GM12865 (cell line): ENCODE results near the gene AGAP3.

Experiments
- DNase-seq: peaks from one replicate; pipeline ENCODE4 v3.0.0; 2010; ENCODE audit warnings: low read depth
- H3K4me3 ChIP-seq: 2 replicates; pipeline ENCODE4 v1.5.1; 2011; ENCODE audit warnings: mild to moderate bottlenecking, low read depth, low read length, control low read depth
- CTCF ChIP-seq: IDR thresholded peaks from 2 replicates; pipeline ENCODE4 v1.5.1; 2011; ENCODE audit warnings: low read length, control low read depth, low read depth, inconsistent platforms; ENCODE audit not compliant: insufficient read depth; ENCODE audit errors: missing control alignments

AGAP3 gene

GRCh38 chr7:151075662-151075971 is 10.7 kb upstream of the AGAP3 start:
- DNase-seq = no peak
- H3K4me3 ChIP-seq = no peak overlapping the region

GRCh38 chr7:151075978-151076426 is 10.3 kb upstream of the AGAP3 start:
- no peak for DNase-seq
- H3K4me3 ChIP-seq = no peak overlapping the region
- no peak for TF ChIP-seq CTCF

More at GRCh38 chr7:151075662-151075971, 10.7 kb upstream of the AGAP3 start:
- no peak for TF ChIP-seq CTCF

GRCh38 chr7:151076863-151077704 is 9.2 kb upstream of the AGAP3 start:
- DNase-seq = no peak
- TF ChIP-seq CTCF = peak; percentile 35
- no peak overlapping the region for H3K4me3 ChIP-seq

DNA sequence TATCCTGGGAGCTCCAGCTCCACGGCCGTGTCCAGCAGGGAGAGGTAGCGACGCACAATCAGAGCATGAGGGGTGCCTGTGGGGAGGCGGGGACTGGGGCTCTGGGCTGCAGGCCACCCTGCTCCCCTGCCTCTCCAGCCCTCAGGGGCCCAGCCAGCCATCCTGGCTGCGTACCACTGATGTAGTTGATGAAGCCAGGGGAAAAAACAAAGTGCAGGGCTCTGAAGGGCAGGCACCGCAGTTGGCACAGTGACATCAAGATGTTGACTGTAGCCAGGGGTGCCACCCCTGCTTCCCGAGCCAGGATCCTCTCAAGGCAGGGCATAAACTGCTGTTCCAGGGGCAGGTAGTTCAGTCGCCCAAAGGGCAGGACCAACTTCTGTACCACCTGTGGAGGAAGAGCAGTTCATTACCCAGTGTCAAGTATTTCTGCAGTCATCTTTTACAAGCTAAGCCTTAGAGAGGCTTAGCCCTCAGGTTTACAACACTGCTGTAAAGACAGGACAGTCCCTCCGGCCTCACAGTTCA is 8.5 kb upstream of the AGAP3 start:
- TF ChIP-seq CTCF = no peak
- no peak overlapping the region for H3K4me3 ChIP-seq
- no peak for DNase-seq

DNA sequence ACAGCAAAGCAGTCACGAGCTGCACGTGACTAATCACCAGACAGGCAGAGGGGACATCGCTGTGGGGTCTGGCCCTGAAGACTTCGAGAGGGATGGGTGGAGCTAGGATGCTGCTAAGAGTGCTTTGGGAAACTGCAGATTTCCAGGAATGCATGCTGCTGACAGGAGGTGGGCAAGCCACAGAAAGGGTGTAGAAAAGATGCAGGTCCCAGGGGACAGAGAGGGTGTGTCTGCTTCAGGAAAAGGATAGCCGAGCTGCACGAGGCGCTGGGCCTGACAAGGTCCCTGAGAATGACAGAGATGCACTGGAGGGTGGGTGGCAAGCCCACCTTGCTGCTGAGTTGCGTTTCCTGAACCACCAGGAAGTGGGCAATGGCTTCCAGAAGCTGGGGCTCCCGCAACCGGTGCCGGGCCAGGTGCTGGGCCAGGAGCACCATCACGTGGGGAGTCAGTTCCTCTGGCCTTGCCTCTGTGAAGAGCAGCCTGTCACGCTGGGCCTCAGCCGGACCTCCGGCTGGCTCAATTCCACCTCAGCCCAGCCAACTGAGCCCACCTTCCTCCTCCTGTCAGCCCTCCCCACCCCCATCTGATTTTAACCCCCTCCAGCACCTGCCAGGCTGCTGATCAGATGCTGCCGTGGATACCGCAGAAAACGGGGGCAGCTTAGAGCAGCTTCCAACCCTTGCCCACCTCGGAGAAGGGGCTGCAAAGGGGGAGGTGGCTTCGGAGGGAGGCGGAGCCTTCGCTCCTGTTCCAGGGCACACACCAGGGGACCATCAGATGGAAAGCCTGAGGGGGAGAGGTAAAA is 7.8 kb upstream of the AGAP3 start:
- no peak for TF ChIP-seq CTCF
- H3K4me3 ChIP-seq = no peak overlapping the region
- no peak for DNase-seq

DNA sequence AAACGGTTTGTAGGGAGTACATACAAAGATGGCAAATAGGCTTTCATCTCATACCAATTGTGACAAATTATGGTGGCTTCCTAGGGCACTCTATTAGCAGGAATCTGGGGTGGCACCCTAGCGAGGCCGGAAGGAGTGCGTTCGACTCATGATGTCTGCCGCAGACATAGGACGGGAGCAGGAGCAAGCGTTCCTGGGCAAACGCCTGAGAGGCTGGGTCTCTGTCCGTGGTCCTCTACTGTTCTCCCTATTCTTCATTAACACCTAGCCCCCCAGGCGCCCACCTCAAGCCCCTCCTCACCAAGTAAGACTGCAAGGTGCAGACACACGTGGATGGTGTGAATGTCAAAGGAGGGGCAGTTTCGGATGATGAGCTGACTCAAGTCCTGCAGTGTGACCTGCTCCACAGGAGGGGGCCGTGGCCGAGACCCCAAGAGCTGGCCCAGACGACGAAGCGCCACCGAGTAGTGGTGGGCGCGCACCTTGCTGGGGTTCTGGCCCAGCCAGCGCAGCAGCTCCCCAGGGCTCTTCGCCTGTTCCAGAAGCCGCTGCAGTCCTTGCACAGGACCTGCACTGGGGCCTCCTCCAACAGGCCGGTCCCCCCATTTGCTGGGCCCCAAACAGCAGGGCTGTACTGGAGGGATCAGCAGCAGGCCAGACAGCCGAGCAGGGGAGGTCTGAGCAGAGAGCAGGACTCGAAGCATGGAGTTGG is 6.9 kb upstream of the AGAP3 start:
- no peak for TF ChIP-seq CTCF
- no peak for DNase-seq

More for the DNA sequence above, 6.9 kb upstream of the AGAP3 start:
- H3K4me3 ChIP-seq = peak overlapping the region; percentile 61
